ENCODE measurements around the gene SH2D1A.

The SH2D1A gene

DNA sequence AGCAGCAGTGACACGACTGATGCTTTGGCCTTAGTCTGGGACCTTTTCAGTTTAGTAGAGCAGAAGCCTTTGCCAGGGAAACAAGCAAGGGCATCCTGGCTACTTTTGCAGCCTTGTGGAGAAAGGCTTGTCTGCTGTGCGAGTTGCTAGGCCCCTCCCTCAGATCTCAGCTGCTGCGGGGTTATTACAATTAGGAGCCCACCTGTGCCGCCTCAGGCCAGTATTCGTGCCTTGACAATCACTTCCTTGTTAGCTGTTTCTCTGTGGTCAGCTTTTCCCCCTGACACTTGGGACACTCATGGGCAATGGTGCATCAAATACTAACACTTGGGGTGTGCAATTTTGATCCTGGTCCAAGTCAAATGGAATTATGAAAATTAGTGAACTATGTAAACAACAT lies 67.9 kb downstream of the SH2D1A start (continued):
- TF ChIP-seq, protein P1, sequence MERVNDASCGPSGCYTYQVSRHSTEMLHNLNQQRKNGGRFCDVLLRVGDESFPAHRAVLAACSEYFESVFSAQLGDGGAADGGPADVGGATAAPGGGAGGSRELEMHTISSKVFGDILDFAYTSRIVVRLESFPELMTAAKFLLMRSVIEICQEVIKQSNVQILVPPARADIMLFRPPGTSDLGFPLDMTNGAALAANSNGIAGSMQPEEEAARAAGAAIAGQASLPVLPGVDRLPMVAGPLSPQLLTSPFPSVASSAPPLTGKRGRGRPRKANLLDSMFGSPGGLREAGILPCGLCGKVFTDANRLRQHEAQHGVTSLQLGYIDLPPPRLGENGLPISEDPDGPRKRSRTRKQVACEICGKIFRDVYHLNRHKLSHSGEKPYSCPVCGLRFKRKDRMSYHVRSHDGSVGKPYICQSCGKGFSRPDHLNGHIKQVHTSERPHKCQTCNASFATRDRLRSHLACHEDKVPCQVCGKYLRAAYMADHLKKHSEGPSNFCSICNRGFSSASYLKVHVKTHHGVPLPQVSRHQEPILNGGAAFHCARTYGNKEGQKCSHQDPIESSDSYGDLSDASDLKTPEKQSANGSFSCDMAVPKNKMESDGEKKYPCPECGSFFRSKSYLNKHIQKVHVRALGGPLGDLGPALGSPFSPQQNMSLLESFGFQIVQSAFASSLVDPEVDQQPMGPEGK (CRISPR knock-in tag; IDR thresholded peaks at IDR 0.05; ENCODE audit: borderline replicate concordance) = no peak
- TF ChIP-seq ZNF565 (CRISPR knock-in tag; conservative IDR thresholded peaks at IDR 0.05; ENCODE audit: low read depth) (no peak), ZFP3 (CRISPR knock-in tag; IDR thresholded peaks at IDR 0.05) (no peak), OSR1 (CRISPR knock-in tag; IDR thresholded peaks at IDR 0.05) (no peak), GLIS3 (CRISPR knock-in tag; IDR thresholded peaks at IDR 0.05) (no peak), ZNF8 (CRISPR knock-in tag; IDR thresholded peaks at IDR 0.05) (no peak), PPARA (CRISPR knock-in tag; IDR thresholded peaks at IDR 0.05; ENCODE audit: borderline replicate concordance) (no peak), ZC3H10 (CRISPR knock-in tag; IDR thresholded peaks at IDR 0.05) (no peak)

DNA sequence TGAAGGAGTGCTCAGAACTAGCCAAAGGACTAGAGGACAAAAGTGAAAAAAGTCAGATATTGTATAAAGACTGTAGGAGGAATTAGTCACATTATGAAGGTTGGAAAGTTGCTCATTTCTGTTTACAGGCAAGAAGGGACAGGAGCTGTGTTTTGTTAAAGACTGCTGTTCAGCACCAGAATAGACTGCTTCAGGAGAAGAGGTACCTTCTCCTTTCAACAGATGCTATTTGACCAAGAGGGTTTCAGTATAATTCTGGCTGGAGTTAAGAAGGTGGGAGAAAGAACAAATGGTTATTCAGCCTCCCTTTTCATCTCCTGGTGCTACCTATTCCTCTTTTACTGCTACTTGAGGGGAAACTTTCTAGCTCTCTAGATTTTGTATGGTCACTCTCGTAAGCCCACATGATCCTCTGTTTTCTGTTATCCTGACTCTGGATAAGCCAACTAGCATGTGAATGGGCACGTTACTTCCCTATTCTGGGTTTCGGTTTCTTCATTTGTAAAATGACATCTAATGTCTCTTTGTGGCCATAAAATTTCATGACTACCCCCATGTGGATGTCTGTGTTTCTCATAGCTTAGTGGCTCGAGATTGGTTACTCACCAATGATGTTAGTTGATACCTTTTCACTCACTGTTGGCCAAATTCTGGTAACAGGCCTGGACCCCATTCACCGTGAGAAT lies 68.9 kb downstream of the SH2D1A start:
- TF ChIP-seq CREB5 (CRISPR knock-in tag; IDR thresholded peaks at IDR 0.05; ENCODE audit: low read depth) = no peak
- ATAC-seq = no peak

DNA sequence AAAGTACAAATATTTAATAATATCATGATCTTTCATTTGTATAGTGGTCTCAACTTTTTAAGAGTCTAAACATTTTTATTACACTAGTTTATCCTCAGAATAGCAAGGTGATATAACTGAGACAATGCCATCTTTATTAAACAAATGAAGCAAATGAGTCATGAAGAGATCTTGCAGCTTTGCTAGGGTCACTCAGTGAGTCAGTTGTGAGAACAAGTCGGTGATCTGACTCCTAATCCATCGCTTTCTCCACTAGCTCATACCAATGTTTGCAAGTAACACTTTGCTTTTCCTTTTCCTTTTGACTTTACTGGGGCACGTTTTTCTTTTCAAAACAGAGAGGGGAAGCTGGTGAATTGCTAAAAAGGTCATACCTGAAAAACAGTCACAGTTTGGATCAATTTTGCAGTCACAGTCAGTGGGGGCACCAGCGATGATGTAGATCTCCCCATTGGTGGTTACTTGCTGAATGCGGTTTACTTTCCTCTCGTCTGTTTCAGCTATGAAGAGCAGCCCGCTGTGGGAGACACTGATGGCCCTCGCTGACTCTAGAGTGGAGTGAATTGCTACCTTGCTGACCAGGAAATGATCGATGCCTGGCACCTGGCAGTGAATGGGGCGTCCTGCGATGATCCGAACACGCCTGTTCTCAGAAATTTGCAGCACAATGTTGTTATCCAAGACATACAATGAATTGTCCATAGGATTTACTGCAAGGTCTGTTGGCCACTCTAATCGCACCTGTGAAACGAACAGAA lies 75.7 kb downstream of the SH2D1A start:
- no peak for ATAC-seq
- TF ChIP-seq ZNF565 (CRISPR knock-in tag; conservative IDR thresholded peaks at IDR 0.05; ENCODE audit: low read depth) (no peak), ZNF70 (CRISPR knock-in tag; IDR thresholded peaks at IDR 0.05) (no peak), CREB5 (CRISPR knock-in tag; IDR thresholded peaks at IDR 0.05; ENCODE audit: low read depth) (no peak), ARNTL (CRISPR knock-in tag; IDR thresholded peaks at IDR 0.05; ENCODE audit: borderline replicate concordance, low read depth) (no peak), ZFP3 (CRISPR knock-in tag; IDR thresholded peaks at IDR 0.05) (no peak), POU6F1 (CRISPR knock-in tag; IDR thresholded peaks at IDR 0.05; ENCODE audit: borderline replicate concordance, low read depth) (no peak), ZFP30 (CRISPR knock-in tag; IDR thresholded peaks at IDR 0.05) (no peak), SNAI2 (CRISPR knock-in tag; IDR thresholded peaks at IDR 0.05) (no peak), ZNF8 (CRISPR knock-in tag; IDR thresholded peaks at IDR 0.05) (no peak), ESRRG (CRISPR knock-in tag; IDR thresholded peaks at IDR 0.05) (no peak), ZC3H10 (CRISPR knock-in tag; IDR thresholded peaks at IDR 0.05) (no peak), GLIS3 (CRISPR knock-in tag; IDR thresholded peaks at IDR 0.05) (no peak), TOX (CRISPR knock-in tag; IDR thresholded peaks at IDR 0.05; ENCODE audit: borderline replicate concordance) (no peak), RARB (CRISPR knock-in tag; IDR thresholded peaks at IDR 0.05) (no peak), OSR1 (CRISPR knock-in tag; IDR thresholded peaks at IDR 0.05) (no peak), CSRNP3 (CRISPR knock-in tag; IDR thresholded peaks at IDR 0.05) (no peak)
- TF ChIP-seq, protein P2, sequence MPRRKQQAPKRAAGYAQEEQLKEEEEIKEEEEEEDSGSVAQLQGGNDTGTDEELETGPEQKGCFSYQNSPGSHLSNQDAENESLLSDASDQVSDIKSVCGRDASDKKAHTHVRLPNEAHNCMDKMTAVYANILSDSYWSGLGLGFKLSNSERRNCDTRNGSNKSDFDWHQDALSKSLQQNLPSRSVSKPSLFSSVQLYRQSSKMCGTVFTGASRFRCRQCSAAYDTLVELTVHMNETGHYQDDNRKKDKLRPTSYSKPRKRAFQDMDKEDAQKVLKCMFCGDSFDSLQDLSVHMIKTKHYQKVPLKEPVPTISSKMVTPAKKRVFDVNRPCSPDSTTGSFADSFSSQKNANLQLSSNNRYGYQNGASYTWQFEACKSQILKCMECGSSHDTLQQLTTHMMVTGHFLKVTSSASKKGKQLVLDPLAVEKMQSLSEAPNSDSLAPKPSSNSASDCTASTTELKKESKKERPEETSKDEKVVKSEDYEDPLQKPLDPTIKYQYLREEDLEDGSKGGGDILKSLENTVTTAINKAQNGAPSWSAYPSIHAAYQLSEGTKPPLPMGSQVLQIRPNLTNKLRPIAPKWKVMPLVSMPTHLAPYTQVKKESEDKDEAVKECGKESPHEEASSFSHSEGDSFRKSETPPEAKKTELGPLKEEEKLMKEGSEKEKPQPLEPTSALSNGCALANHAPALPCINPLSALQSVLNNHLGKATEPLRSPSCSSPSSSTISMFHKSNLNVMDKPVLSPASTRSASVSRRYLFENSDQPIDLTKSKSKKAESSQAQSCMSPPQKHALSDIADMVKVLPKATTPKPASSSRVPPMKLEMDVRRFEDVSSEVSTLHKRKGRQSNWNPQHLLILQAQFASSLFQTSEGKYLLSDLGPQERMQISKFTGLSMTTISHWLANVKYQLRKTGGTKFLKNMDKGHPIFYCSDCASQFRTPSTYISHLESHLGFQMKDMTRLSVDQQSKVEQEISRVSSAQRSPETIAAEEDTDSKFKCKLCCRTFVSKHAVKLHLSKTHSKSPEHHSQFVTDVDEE (CRISPR knock-in tag; IDR thresholded peaks at IDR 0.05) = no peak
- TF ChIP-seq, protein P1 (CRISPR knock-in tag; IDR thresholded peaks at IDR 0.05; ENCODE audit: borderline replicate concordance) = no peak
